Stimulated activated CD4-positive, alpha-beta T cell treated with anti-CD3 and anti-CD28 coated beads, TNF-alpha, amount 100 ng/mL, for 48 hours (primary cell): ENCODE measurements around the gene ATXN2.
"Not testable (repeated sequence)": the region's sequence is repeated elsewhere in the genome, so short reads cannot be mapped to it uniquely, and the experiment has no call there.

ENCODE experiments used
- DNase-seq, 3 donors: peaks; one replicate each; pipeline ENCODE4 v3.0.0-alpha.2; 2020; ENCODE audit warnings: low read depth in 3 of 3

The ATXN2 gene

DNA sequence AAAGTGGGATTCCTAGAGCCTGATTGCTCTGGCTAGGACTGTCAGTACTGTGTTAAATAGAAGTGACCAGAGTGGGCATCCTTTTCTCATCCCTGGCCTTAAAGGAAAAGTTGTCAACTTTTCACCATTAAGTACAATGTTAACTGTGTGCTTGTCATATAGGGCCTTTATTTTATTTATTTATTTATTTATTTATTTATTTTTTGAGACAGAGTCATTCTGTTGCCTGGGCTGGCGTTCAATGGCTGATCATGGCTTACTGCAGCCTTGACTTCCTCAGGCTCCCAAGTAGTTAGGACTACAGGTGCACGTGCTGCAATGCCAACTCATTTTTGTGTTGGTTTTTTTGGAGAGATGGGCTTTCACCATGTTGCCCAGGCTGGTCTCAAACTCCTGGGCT, 181.8 kb downstream of the ATXN2 start:
- DNase-seq, result no peak

- DNase-seq, result no peak
Measured at GRCh38 chr12:111414711-111415252, 184.3 kb downstream of the ATXN2 start.

DNA sequence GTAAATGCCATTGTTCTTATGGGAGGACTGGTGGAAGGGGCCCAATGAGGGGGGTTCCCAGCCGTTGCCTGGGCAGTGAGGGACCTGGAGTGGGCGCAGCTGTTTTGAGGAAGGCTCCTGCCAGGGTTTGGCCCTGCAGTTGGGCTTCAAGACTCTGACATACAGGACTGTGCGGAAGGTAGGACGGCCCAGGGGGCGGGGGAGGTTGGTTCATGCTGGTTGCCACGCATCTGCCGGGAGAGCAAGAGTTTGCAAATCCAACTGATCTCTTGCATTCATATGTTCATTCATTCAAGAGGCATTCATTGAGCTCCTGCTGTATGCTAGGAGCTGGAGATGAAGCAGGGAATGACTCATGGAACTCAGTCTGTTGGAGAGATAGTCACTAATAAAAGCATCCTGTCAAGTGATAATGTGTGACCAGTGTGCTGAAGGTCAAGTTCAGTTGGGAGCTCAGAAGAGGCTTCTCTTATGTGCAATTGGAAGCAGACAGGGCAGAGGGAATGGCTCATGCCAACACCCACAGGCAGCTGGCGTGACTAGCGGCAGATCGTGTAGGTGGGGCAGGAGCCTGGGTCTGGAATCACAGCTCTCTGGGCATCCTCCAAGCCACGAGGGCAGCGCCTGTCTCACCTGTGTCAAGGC, 185.6 kb downstream of the ATXN2 start:
- DNase-seq, result no peak

GRCh38 chr12:111412830-111413441, 186.2 kb downstream of the ATXN2 start:
- no peak for DNase-seq

DNA sequence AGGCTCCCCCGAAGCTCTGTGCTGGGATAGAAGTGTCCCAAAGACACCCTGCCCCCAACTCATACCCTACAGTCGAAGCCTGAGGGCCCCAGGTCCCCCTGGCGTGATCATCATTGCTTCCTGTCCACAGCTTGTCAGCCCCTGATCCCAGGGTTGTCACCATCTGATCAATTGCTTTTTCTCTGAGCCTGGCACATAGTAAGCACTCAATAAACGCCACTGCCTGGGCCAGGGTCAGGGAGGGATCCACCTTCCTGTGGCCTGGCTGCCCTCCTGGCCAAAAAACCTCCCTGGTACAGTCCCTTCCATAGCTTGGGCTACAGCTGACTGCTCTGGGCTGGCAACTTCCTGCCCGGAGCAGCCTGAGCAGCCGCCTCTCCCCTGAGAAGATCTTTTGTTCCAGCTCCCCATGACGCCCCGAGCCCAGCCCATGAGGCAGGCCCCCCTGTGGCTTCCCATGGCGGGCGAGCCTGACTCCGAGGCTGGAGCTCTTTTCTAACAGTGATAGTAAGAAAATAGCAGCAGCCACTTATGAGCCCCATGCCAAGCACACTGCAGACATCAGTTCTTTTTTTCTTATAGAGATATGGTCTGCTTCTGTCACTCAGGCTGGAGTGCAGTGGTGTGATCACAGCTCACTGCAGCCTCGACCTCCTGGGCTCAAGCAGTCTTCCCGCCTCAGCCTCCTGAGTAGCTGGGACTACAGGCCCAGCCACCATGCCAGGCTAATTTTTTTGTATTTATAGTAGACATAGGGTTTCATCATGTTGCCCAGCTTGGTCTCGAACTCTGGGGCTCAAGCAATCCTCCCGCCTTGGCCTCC, 186.9 kb downstream of the ATXN2 start:
- DNase-seq, result no peak

DNA sequence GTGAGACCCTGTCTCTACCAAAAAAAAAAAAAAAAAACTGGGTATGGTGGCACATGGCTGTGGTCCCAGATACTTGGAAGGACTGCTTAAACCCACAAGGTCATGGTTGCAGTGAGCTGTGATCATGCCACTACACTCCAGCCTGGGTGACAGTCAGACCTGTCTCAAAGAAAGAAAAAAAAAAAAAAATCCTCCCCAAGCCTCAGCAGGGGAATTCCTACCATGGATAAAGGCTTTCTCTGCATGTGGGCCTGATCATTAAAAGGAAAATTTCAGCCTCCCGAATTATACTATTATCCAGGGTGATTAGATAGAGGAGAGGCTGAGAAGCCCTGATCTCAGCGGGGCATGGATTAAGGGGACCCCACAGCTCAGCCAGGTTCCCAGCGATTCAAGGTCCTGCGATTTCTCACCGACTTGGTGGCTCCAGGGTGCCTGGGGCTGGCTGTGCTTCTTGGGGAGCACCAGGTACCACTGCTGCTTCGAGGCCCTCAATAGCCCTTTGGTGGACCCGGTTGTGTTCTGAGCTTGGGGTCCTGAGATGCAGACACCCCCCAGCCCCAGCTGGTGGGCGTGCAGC, 187.8 kb downstream of the ATXN2 start:
- DNase-seq, result no peak

DNA sequence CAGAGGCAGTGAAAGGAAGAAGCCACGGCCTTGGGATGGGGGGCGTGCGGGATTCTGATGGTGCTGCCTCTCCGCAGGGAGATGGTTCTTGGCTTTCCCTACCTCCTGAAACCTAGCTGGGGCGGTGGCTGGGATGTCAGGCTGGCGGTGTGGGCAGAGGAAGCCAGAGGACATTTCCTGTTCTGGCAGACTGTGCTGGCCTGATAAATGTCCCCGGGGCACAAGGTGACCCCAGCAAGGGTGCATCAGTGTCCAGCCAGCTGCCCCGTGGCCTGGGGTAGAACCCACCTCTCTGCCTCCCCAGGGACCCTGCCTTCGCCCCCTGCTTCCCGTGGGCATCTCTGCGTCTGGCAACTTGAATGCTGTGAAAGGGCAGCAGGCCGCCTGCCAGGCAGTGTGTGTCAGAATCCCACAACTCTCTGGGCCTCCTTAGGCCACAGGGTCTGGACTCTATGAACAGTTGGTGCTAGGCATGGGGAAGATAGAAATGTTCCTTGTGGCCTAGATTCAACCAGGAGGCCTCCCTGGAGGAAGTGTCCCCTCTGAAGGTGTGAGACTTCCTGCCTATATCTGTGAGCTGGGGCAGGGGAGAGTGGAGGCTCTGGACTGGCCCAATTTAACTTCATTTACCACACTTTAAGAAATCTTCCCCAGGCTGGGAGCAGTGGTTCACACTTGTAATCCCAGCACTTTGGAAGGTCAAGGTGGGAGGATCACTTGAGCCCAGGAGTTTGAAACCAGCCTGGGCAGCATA, 188.5 kb downstream of the ATXN2 start:
- DNase-seq, result no peak

DNA sequence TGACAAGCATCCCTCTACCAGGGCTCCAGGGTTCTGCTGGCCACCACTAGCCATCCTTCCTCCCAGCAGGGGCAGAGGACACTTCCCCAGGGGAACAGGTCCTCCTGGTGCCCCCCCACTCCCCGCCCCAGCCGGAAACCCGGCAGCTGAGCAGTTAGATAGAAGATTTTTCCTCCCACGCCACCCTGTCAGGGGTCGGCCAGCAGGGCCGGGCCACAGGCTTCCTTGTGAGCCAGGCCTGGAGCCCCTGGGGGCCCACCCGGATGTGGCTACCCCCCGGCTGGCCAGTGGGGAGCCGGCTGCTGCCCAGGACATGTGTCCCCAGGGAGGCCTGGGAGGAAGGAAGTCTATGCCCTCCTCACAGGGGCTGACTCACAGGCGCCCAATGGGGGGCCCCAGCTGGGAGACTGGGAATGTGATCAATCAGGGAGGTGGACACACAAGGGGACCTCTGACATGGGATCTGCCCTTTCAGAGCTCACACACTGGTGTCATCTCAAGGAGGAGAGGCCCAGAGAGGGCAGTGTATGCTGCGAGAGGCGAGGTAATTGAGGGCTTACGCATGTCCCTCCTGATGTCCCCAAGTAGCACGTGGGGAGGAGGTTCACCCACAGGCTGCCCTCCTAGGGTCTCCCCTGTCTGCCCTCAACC, 189.2 kb downstream of the ATXN2 start:
- no peak for DNase-seq

- no peak for DNase-seq
Measured at GRCh38 chr12:111409403-111409779, 189.7 kb downstream of the ATXN2 start.

GRCh38 chr12:111408686-111409402, 190.3 kb downstream of the ATXN2 start:
- DNase-seq, result no peak

DNA sequence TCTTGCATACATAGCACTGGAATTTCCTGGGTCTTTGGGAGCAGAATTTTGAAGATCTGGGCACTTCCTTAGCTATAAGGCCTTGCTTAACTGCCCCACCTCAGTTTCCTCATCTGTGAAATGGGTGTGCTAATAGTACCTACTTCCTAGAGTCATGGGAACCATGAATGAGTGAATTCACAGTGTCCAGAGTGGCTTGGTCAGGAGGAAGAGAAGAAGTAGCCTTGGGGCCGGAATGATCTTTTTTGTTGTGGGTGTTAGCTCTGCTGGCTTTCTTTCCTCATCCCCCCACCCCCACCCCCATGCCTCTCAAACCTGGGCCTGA, 191.0 kb downstream of the ATXN2 start:
- DNase-seq, result no peak

DNA sequence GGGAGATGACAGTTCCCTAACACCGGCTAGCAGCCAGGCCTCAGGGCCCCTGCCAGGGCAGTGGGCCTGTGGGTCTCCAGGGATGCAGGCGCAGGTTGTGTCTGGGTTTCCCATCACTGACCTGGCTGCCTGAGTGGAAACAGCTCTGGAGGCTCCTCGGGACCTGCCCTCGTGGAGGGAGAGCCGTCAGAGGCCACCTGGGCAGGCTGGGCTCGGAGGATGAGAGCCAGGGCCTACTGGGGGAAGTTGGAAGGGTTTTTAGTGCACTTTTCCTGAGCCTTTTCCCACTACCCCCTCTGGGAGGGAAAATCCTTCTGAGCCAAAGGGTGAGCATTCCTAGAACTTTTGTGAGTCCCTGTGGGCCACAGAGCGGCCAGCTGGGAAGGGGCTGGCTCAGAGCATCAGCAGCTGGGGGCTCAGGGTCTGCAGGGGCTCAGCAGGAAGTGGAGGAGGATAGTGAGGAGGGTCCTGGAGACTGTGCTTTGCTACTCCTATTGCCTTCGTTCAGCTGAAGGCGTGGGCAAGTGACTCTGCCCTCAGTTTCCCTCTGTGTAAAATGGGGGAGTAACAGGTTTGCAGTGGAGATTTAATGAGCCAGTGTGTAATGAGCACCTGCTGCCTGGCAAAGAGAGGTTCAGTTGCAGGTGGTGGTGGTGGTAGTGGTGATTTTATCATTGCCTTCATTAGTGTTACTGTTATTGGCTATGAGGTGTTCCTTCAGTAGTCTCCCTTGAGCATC, 191.6 kb downstream of the ATXN2 start:
- DNase-seq, result no peak

DNA sequence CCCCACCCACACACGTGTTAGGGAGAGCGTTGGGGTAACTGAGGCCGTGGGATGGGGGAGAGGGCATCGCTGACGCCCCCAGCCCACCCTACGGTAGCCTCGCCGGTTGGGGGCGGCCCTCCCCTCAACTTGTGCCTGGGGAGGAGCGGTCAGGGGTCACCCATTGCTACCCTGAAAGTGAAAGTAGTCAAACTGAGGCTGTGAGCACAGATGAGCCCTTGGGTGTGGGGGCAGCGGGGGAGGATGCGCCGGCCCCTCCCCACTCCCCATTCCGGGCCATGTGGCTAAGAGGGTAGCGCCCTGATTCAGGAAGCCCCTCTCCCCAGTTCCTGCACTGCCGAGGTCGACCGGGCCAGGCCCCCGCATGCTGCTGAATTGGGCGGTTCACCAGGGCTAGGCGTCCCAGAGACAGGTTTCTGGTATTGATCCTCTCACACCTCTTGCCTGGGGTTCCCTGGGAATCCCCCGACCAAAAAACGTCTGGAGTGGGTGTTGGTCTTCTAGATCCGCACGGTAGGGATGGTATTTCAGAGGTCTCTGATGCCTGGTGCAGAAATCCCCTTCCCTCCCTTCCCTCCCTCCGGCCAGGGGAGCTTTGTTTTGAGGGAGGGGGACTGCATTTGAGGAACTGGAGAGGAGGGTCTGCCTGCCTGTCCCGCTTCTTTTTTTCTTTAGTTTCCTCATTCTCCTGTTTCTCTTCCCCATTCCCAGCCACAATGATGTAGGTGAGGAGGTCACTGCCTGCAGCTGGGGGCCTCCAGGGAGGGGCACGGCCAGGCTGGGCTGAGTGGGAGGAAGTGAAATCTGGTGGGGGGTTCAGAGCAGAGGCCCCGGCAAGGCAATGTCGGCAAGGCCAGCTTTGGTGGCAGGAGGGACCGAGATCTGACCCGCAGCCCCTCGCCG, 192.4 kb downstream of the ATXN2 start:
- DNase-seq, result no peak

DNA sequence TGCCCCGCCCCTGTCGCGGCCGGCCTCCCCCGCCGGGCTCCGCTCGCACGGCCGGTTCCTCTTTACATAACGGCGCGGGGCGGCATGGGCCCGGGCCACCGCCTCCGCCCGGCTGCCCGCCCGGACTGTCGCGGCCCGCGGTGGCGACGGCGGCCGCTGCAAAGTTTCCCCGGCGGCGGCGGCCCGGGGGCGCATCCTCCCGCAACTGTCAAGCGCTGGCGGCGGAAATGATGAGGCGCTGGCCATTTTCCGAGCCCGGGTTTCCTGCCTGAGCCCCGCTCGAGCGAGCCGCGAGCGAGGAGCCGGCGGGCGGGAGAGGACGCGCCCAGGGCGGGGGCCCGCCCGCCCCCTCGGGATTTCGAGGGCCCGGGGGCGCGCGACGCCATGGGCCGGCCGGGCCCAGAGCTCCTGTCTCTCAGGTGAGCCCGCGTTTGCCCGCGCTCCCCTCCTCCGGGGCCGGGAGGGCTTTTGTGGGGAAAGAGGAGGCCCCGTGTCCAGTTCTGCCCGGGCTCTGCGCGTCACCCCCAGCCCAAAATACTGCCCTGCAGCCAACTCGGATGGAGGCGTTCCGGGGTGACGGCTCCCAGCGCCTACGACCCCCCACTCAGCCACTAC, 193.1 kb downstream of the ATXN2 start, which contains the start of gene SH2B3:
SH2B3 (plus strand) TSS at position 65 of the 615 bp plus-strand sequence. CDS start 12,223 bp downstream, outside the sequence.
- DNase-seq, result peak in 2 of 3 donors; percentile 52 to 62

- peak; percentile 99 for DNase-seq
Measured at GRCh38 chr12:111405149-111405858, 193.8 kb downstream of the ATXN2 start.

DNA sequence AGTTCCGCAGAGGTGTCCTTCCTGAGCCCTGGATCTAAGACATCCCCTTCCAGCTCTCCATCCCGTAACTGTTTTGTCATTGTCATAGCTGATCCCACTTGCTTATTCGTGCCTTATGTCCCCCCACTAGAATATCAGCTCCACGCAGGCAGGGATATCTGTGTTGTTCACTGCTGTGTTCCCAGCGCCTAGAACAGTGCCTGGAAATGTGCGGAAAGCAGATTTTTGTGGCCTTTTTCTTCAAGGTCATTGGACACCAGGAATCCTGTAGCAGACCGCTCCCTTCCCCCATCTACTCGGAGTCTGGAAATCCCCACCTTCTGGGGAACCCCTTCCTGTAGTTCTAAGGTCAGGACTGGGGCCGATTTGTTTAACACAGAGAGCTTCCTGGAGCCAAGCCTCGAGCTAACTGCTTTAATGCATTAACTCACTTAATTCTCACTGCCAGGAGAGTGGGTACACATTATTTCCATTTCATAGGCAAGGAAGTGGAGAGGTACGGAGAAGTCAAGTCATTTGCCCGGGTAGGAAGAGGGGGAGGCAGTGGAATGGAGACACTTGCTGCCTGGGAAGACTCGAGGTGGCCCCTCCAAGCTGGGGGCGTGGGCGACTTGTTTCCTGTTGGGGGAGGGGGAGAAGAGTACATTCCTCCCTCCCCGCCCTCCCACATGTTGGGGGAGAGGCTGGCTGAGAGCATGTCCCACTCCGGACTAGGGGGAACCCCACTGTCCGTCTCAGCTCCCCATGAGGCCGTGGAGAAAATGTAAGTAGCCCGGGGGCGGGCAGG, 194.6 kb downstream of the ATXN2 start:
- DNase-seq, result peak; percentile 52 to 66 (median 61)

GRCh38 chr12:111402490-111402824, 196.7 kb downstream of the ATXN2 start:
- DNase-seq, result not testable (repeated sequence)
